ENCODE results near the gene MKNK2. TPM values are rescaled to one million over a fixed set of nuclear protein-coding genes. Genes with fewer than 3 reads are reported as not detected.

Gene MKNK2
- total and polyA plus RNA-seq, 12 donors = 107 to 260 (median 144) TPM

GRCh38 chr19:2022289-2022688, 28.8 kb downstream of the MKNK2 start:
- H3K36me3 ChIP-seq = no peaks in the 10 kb centered on the region
- H3K4me3 ChIP-seq = no peak overlapping the region
- no peak overlapping the region for H3K27ac ChIP-seq
- peaks cover 0 to 6% (median 0%) of the 10 kb centered on the region in 11 donors for H3K9me3 ChIP-seq
- no peaks in the 10 kb centered on the region for H3K27me3 ChIP-seq
- H3K4me1 ChIP-seq = peaks cover 0 to 8% (median 3%) of the 10 kb centered on the region in 9 donors
- intact Hi-C loops (cut with DNase I) = loop anchor here in 1 of 10 donors (5.0 kb wide), 1 partner anchor 45 kb away; no protein-coding TSS in a partner anchor
- WGBS, 2 donors = 93 to 97% methylated on average over 2 of the region's 2 CpGs
- DNase-seq (no peak), ATAC-seq (no peak)
- TF ChIP-seq, protein P1, sequence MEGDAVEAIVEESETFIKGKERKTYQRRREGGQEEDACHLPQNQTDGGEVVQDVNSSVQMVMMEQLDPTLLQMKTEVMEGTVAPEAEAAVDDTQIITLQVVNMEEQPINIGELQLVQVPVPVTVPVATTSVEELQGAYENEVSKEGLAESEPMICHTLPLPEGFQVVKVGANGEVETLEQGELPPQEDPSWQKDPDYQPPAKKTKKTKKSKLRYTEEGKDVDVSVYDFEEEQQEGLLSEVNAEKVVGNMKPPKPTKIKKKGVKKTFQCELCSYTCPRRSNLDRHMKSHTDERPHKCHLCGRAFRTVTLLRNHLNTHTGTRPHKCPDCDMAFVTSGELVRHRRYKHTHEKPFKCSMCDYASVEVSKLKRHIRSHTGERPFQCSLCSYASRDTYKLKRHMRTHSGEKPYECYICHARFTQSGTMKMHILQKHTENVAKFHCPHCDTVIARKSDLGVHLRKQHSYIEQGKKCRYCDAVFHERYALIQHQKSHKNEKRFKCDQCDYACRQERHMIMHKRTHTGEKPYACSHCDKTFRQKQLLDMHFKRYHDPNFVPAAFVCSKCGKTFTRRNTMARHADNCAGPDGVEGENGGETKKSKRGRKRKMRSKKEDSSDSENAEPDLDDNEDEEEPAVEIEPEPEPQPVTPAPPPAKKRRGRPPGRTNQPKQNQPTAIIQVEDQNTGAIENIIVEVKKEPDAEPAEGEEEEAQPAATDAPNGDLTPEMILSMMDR (IDR thresholded peaks at IDR 0.05) = no peak

DNA sequence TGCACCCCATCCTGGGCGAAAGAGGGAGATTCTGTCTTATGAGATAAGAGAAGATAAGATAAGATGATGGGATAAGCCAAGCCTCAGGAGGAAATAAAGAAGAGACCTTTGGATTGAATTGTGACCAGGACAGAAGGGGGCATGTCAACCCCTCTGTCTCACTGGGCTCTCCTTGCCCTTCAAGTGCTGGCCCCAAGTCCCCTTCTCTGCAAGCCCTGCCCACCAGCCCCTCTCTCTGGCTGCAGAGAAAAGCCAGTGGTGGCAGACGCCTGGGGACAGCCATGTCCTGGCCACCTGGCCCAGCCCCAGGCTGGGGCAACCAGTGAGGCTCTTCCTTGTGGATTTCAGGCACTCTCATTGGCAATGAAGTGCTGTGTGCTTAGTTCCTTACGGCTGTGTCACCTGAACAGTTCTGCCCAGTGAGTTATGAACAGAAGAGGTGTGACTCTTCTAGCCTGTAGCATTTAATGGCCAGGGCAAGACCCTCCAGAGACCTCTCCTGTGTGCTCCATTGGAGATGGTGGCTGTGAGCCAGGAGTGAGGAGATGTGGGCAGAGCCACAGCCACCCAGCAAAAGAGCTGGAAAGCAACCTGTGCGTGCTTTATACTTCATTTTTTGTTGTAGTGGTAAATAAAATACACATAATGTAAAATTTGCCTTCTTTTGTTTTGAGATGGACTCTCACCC, 29.4 kb downstream of the MKNK2 start:
- no peak for DNase-seq
- 81% methylated on average over 4 of the region's 4 CpGs for WGBS, 2 donors
- no peaks in the 10 kb centered on the region for H3K36me3 ChIP-seq
- ATAC-seq = no peak
- no peak overlapping the region for H3K27ac ChIP-seq
- H3K9me3 ChIP-seq = peaks cover 0 to 6% (median 0%) of the 10 kb centered on the region in 11 donors
- no peak overlapping the region for H3K4me3 ChIP-seq
- TF ChIP-seq, protein P1 (IDR thresholded peaks at IDR 0.05) = no peak
- H3K4me1 ChIP-seq = peaks cover 0 to 9% (median 0%) of the 10 kb centered on the region in 9 donors
- intact Hi-C loops (cut with DNase I) = loop anchor here in 2 of 10 donors (2.0 to 5.0 kb wide), 2 partner anchors 46 to 47 kb away; no protein-coding TSS in a partner anchor
- H3K27me3 ChIP-seq = no peaks in the 10 kb centered on the region

- Histone ChIP-seq H3K4me3 (no peak overlapping the region), H3K36me3 (no peaks in the 10 kb centered on the region), H3K27ac (no peak overlapping the region), H3K4me1 (peaks cover 4 to 24% (median 9%) of the 10 kb centered on the region in 9 donors), H3K27me3 (no peaks in the 10 kb centered on the region), H3K9me3 (no peaks in the 10 kb centered on the region)
- WGBS, 2 donors = 91 to 97% methylated on average over 12 to 13 of the region's 13 CpGs
- TF ChIP-seq, protein P1 (IDR thresholded peaks at IDR 0.05) = no peak
- ATAC-seq = no peak
- intact Hi-C loops (cut with DNase I) = loop anchor here in 8 of 10 donors (1.0 to 5.0 kb wide), 6 partner anchors 34 to 86 kb away; partner anchors contain the start of gene MKNK2 (in 1 of the 8)
- no peak for DNase-seq
These were observed 32.3 kb downstream of the MKNK2 start for GRCh38 chr19:2018752-2019151.

- WGBS, 2 donors = 68 to 71% methylated on average over 23 of the region's 23 CpGs
- peak overlapping the region in 8 of 10 donors; percentile 4 to 49 (median 42) for H3K4me3 ChIP-seq
- no peaks in the 10 kb centered on the region for H3K9me3 ChIP-seq
- H3K27me3 ChIP-seq = no peaks in the 10 kb centered on the region
- DNase-seq (peak; percentile 66 to 85), ATAC-seq (peak; percentile 68 to 91 (median 86))
- H3K36me3 ChIP-seq = no peaks in the 10 kb centered on the region
- intact Hi-C loops (cut with DNase I) = loop anchor here in 4 of 10 donors (1.0 to 5.0 kb wide), 5 partner anchors 36 to 84 kb away; partner anchors contain the start of genes IZUMO4 (in 1 of the 4), MKNK2 (in 1 of the 4) and MOB3A (in 1 of the 4)
- peaks cover 4 to 24% (median 9%) of the 10 kb centered on the region in 9 donors for H3K4me1 ChIP-seq
- peak overlapping the region in 8 of 10 donors; percentile 4 to 68 (median 50) for H3K27ac ChIP-seq
- TF ChIP-seq, protein P1 (IDR thresholded peaks at IDR 0.05) = no peak
These were observed 34.8 kb downstream of the MKNK2 start for GRCh38 chr19:2016041-2016807.

All from heart right ventricle (tissue), 16 donors.